SK-N-SH (cell line): ENCODE measurements around the gene UPK1B. TPM values are rescaled to one million over a fixed set of nuclear protein-coding genes. Genes with fewer than 3 reads are reported as not detected.

Source experiments
- CTCF ChIA-PET: fragments of 300-600, 350-600 bp; formaldehyde crosslinking; extraction: SDS; loops from one replicate; lab custom pipeline; 2021; lab: Yijun Ruan, JAX
- POLR2A ChIA-PET: fragments of 350-600 bp; sonication (Branson Sonifier 250); formaldehyde crosslinking; extraction: SDS; loops from one replicate; lab custom pipeline; 2020; ENCODE audit warnings: antibody characterized with exemption, inconsistent platforms; lab: Yijun Ruan, JAX
- DNase-seq: peaks from one replicate; pipeline ENCODE4 v3.0.0; 2012
- H2AFZ ChIP-seq: fragments of 200-600 bp; sonication (generic); 2 replicates; pipeline ENCODE4 v1.8.1; 2016; ENCODE audit warnings: antibody characterized with exemption, mild to moderate bottlenecking, low read depth
- H3F3A ChIP-seq: fragments of 200-600 bp; sonication (generic); replicated peaks from 2 replicates; pipeline ENCODE3; 2016; ENCODE audit warnings: antibody characterized with exemption, mild to moderate bottlenecking; ENCODE audit not compliant: insufficient read depth
- H3K27ac ChIP-seq, 2 experiments: fragments of 200-500 bp in 1 of 2; fragments of 200-600 bp in 1 of 2; sonication (Bioruptor generic) in 1 of 2; sonication (generic), shearing (Covaris generic) in 1 of 2; 2 replicates each; pipeline versions ENCODE4 v1.5.1 to v1.6.1; 2014 to 2016; ENCODE audit warnings: low read depth in 2 of 2, inconsistent platforms in 1 of 2, low read length in 1 of 2, mild to moderate bottlenecking in 1 of 2, mixed read lengths in 1 of 2
- H3K27me3 ChIP-seq: fragments of 200-600 bp; sonication (generic), shearing (Covaris generic); 2 replicates; pipeline ENCODE4 v1.6.1; 2016; ENCODE audit warnings: mixed run types; ENCODE audit not compliant: insufficient read depth
- H3K36me3 ChIP-seq, 2 experiments: fragments of 200-500 bp in 1 of 2; fragments of 200-600 bp in 1 of 2; sonication (Bioruptor generic) in 1 of 2; sonication (generic) in 1 of 2; replicated peaks in 1 of 2; 2 replicates each; pipeline versions ENCODE3 to v1.5.1; 2014 to 2016; ENCODE audit warnings: low read length in 1 of 2, mild to moderate bottlenecking in 1 of 2; ENCODE audit not compliant: insufficient read depth in 2 of 2, control insufficient read depth in 1 of 2
- H3K4me1 ChIP-seq, 2 experiments: fragments of 200-500 bp in 1 of 2; fragments of 200-600 bp in 1 of 2; sonication (Bioruptor generic) in 1 of 2; sonication (generic), shearing (Covaris generic) in 1 of 2; 2 replicates each; pipeline versions ENCODE4 v1.5.1 to v1.6.1; 2014 to 2016; ENCODE audit warnings: low read depth in 1 of 2, low read length in 1 of 2, mixed run types in 1 of 2; ENCODE audit not compliant: insufficient read depth in 2 of 2, control insufficient read depth in 1 of 2
- H3K4me2 ChIP-seq: fragments of 200-600 bp; sonication (generic), shearing (Covaris generic); 2 replicates; pipeline ENCODE4 v1.6.1; 2017; ENCODE audit warnings: mixed run types
- H3K4me3 ChIP-seq, 2 experiments: fragments of 200-500 bp in 1 of 2; fragments of 200-600 bp in 1 of 2; sonication (Bioruptor generic) in 1 of 2; sonication (generic), shearing (Covaris generic) in 1 of 2; 2 replicates each; pipeline versions ENCODE4 v1.5.1 to v1.8.1; 2014 to 2016; ENCODE audit warnings: low read depth in 2 of 2, inconsistent platforms in 1 of 2, low read length in 1 of 2, mild to moderate bottlenecking in 1 of 2, mixed read lengths in 1 of 2, moderate library complexity in 1 of 2
- H3K79me2 ChIP-seq: fragments of 200-600 bp; sonication (generic); 2 replicates; pipeline ENCODE4 v1.8.1; 2017; ENCODE audit warnings: mild to moderate bottlenecking; ENCODE audit not compliant: insufficient read depth
- H3K9ac ChIP-seq: fragments of 200-600 bp; sonication (generic); 2 replicates; pipeline ENCODE4 v1.6.1; 2017; ENCODE audit warnings: mixed run types
- H3K9me2 ChIP-seq: fragments of 200-600 bp; sonication (generic); 2 replicates; pipeline ENCODE4 v1.6.1; 2017; ENCODE audit warnings: mixed run types
- H3K9me3 ChIP-seq: fragments of 200-600 bp; sonication (generic); 2 replicates; pipeline ENCODE4 v1.6.1; 2017; ENCODE audit warnings: mixed run types, mild to moderate bottlenecking, moderate library complexity
- H4K20me1 ChIP-seq: fragments of 200-600 bp; sonication (generic); 2 replicates; pipeline ENCODE4 v1.6.1; 2017; ENCODE audit warnings: mild to moderate bottlenecking, mixed run types; ENCODE audit not compliant: insufficient read depth
- CHD2 ChIP-seq: fragments of 150-350 bp; IDR thresholded peaks from 2 replicates; pipeline ENCODE4 v1.6.1; 2018; ENCODE audit warnings: low read length; ENCODE audit not compliant: partially characterized antibody
- CTCF ChIP-seq: fragments of 200-600 bp; sonication (generic); IDR thresholded peaks from 2 replicates; pipeline ENCODE4 v1.6.1; 2017; ENCODE audit warnings: antibody characterized with exemption, mild to moderate bottlenecking, moderate library complexity
- ELF1 ChIP-seq: IDR thresholded peaks from 2 replicates; pipeline ENCODE4 v1.4.0; 2012
- EP300 ChIP-seq, 2 experiments: IDR thresholded peaks; 2 replicates each; pipeline versions ENCODE4 v1.4.0 to v1.6.1; 2012; ENCODE audit warnings: borderline replicate concordance in 1 of 2, low read depth in 1 of 2, low read length in 1 of 2
- FOSL2 ChIP-seq: IDR thresholded peaks from 2 replicates; pipeline ENCODE4 v1.4.0; 2012; ENCODE audit warnings: low read depth, mild to moderate bottlenecking, moderate library complexity, borderline replicate concordance
- FOXM1 ChIP-seq: IDR thresholded peaks from 2 replicates; pipeline ENCODE4 v1.4.0; 2012; ENCODE audit warnings: low read depth, mild to moderate bottlenecking
- GABPA ChIP-seq: IDR thresholded peaks from 2 replicates; pipeline ENCODE4 v1.4.0; 2012; ENCODE audit warnings: low read depth, mild to moderate bottlenecking
- GATA2 ChIP-seq: sonication (generic); formaldehyde crosslinking; IDR thresholded peaks from 2 replicates; pipeline ENCODE4 v1.5.0; 2020; ENCODE audit warnings: mild to moderate bottlenecking, missing genetic modification reagents
- JUND ChIP-seq: IDR thresholded peaks from 2 replicates; pipeline ENCODE4 v1.4.0; 2012
- NRF1 ChIP-seq: IDR thresholded peaks from 2 replicates; pipeline ENCODE4 v1.6.1; 2012; ENCODE audit warnings: low read depth, mild to moderate bottlenecking, low read length
- PBX3 ChIP-seq: IDR thresholded peaks from 2 replicates; pipeline ENCODE4; 2012
- RCOR1 ChIP-seq: fragments of 150-350 bp; IDR thresholded peaks from 2 replicates; pipeline ENCODE4 v1.6.1; 2017; ENCODE audit warnings: antibody characterized with exemption, low read length
- RFX5 ChIP-seq: IDR thresholded peaks from 2 replicates; pipeline ENCODE4 v1.6.1; 2012; ENCODE audit warnings: mild to moderate bottlenecking, improper control_type of control experiment, low read length
- TAF1 ChIP-seq: IDR thresholded peaks from 2 replicates; pipeline ENCODE4 v1.6.1; 2012; ENCODE audit warnings: low read depth, mild to moderate bottlenecking, low read length, moderate library complexity, borderline replicate concordance
- TCF12 ChIP-seq: IDR thresholded peaks from 2 replicates; pipeline ENCODE4 v1.4.0; 2012
- TEAD4 ChIP-seq: IDR thresholded peaks from 2 replicates; pipeline ENCODE4 v1.4.0; 2012; ENCODE audit warnings: mild to moderate bottlenecking, borderline replicate concordance; ENCODE audit not compliant: insufficient read depth
- YY1 ChIP-seq: IDR thresholded peaks from 2 replicates; pipeline ENCODE4 v1.4.0; 2012; ENCODE audit warnings: low read depth, mild to moderate bottlenecking
- WGBS: methylation state at CpG from one replicate; pipeline ENCODE4 v1.1.6; 2017; ENCODE audit warnings: low lambda C conversion rate; 5-methylcytosine and 5-hydroxymethylcytosine counted together
- polyA plus RNA-seq, 3 experiments: library from polyadenylated mRNA; depleted of rRNA; stranded (reverse); fragments of >200 nt; gene quantifications; 2 replicates each; pipeline ENCODE4 v1.2.3, GENCODE V29; 2012
- TF ChIP-seq, protein P1 (sequence below): IDR thresholded peaks from 2 replicates; pipeline ENCODE4 v1.4.0; 2012; ENCODE audit warnings: low read depth, borderline replicate concordance
- TF ChIP-seq, protein P2 (sequence below): fragments of 150-350 bp; IDR thresholded peaks from 2 replicates; pipeline ENCODE4 v1.6.1; 2016; ENCODE audit warnings: mild to moderate bottlenecking, low read depth, low read length

The UPK1B gene
- polyA plus RNA-seq, 1 of the 3 experiments (the other 2 are of a cell fraction) = not detected

DNA sequence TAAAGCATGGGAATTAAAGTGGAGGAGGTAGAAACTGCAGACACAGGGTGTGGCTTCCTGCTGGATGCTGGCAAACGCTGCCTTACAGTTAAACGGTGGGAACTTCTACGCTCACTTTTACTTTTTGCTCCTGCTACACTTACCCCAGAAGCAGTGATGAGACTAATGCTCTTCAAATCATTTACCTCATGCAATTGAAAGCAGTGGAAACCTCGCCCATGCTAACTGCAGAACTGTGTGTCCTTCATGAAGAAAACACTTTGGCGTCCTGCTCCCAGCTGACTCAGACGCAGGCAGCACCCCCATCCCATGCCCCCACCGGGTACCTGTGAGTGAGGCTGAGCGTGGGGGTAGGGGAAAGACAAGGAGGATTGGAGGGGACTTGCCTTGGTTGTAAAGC lies 31.8 kb downstream of the UPK1B start (continued):
- TF ChIP-seq, protein P1, sequence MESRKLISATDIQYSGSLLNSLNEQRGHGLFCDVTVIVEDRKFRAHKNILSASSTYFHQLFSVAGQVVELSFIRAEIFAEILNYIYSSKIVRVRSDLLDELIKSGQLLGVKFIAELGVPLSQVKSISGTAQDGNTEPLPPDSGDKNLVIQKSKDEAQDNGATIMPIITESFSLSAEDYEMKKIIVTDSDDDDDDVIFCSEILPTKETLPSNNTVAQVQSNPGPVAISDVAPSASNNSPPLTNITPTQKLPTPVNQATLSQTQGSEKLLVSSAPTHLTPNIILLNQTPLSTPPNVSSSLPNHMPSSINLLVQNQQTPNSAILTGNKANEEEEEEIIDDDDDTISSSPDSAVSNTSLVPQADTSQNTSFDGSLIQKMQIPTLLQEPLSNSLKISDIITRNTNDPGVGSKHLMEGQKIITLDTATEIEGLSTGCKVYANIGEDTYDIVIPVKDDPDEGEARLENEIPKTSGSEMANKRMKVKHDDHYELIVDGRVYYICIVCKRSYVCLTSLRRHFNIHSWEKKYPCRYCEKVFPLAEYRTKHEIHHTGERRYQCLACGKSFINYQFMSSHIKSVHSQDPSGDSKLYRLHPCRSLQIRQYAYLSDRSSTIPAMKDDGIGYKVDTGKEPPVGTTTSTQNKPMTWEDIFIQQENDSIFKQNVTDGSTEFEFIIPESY = no peak
- TF ChIP-seq EP300 (IDR thresholded peaks at IDR 0.05; ENCODE audit: borderline replicate concordance in 1 of 2, low read depth in 1 of 2, low read length in 1 of 2) (no peak), TCF12 (no peak)

- Histone ChIP-seq H3F3A (no peaks in the 10 kb centered on the region), H4K20me1 (no peaks in the 10 kb centered on the region), H3K27ac (no peak overlapping the region), H2AFZ (no peak overlapping the region), H3K27me3 (no peaks in the 10 kb centered on the region), H3K4me1 (no peaks in the 10 kb centered on the region), H3K9me2 (no peaks in the 10 kb centered on the region), H3K36me3 (peaks cover 0 to 7% of the 10 kb centered on the region in 2 experiments), H3K9me3 (no peaks in the 10 kb centered on the region), H3K79me2 (no peaks in the 10 kb centered on the region), H3K9ac (no peak overlapping the region), H3K4me2 (no peak overlapping the region), H3K4me3 (no peak overlapping the region)
- 79% methylated on average over 5 of the region's 5 CpGs for WGBS
- TF ChIP-seq GATA2 (CRISPR knock-in tag) (no peak), JUND (no peak)
- DNase-seq = no peak
- POLR2A ChIA-PET = no interaction called here
- CTCF ChIA-PET = interaction anchor here (1.0 kb wide), 1 partner anchor 9 kb away, joined by 3 read pairs; no protein-coding TSS in a partner anchor
Measured at GRCh38 chr3:119205685-119206084, 32.3 kb downstream of the UPK1B start.

DNA sequence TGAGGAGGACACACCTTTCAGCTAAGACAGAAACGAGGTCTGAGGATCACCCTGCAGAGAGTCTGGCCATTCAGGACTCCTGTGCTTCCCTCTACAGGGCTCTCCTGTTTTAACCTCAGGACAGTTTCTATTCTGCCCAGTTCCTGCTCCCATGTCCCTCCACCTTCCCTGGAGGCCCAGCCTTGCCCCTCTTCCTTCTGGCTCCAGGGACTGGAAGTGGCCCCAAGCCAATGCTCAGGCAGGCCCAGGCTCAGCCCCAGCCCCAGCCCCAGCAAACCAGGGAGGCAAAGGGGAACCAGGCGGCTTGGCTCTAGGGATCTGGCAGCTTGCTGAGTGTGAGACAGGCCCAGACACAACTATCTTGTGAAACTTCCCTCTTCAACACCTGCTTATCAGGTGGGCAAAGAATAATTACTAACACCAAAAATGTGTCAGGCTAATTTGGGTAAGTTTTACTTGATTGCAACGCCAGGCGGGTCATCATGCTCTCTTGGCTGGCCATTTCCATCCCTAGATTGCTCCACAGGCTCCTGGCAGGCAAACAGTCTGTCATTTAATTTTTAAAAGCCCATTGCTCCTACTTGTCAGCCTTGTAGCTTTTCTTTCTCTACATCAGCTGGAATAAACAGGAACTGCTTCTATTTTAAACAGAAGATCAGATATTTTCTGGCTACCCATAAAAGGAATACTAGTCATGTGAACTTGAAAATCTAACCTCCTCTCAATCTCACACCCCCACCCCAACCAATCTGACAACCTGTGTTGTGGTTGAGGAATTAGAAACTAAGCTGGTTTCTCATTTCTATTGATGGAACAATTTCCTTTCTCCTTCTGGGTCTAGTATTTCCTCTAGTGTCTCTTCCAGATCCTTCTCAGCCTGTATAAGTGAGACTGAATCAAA lies 33.5 kb downstream of the UPK1B start:
- ChIA-PET POLR2A (interaction anchor here (0.6 kb wide), 1 partner anchor 576 kb away, joined by 5 read pairs; no protein-coding TSS in a partner anchor), CTCF (no interaction called here)
- TF ChIP-seq CHD2 (no peak), PBX3 (no peak), NRF1 (no peak), RCOR1 (no peak), ELF1 (no peak), GABPA (no peak), CTCF (no peak), RFX5 (no peak), TAF1 (no peak), TCF12 (no peak), FOXM1 (no peak), FOSL2 (no peak), JUND (no peak), TEAD4 (no peak), YY1 (no peak)
- TF ChIP-seq, protein P2, sequence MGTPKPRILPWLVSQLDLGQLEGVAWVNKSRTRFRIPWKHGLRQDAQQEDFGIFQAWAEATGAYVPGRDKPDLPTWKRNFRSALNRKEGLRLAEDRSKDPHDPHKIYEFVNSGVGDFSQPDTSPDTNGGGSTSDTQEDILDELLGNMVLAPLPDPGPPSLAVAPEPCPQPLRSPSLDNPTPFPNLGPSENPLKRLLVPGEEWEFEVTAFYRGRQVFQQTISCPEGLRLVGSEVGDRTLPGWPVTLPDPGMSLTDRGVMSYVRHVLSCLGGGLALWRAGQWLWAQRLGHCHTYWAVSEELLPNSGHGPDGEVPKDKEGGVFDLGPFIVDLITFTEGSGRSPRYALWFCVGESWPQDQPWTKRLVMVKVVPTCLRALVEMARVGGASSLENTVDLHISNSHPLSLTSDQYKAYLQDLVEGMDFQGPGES = no peak
- no peak for DNase-seq
- no peaks in the 10 kb centered on the region for H3K27me3 ChIP-seq
- no peaks in the 10 kb centered on the region for H3K79me2 ChIP-seq
- no peaks in the 10 kb centered on the region for H4K20me1 ChIP-seq
- H3K9ac ChIP-seq = no peak overlapping the region
- H2AFZ ChIP-seq = no peak overlapping the region
- H3K27ac ChIP-seq = no peak overlapping the region
- H3K4me3 ChIP-seq = no peak overlapping the region
- no peaks in the 10 kb centered on the region for H3K9me2 ChIP-seq
- no peaks in the 10 kb centered on the region for H3F3A ChIP-seq
- H3K4me2 ChIP-seq = no peak overlapping the region
- peaks cover 7 to 16% of the 10 kb centered on the region in 2 experiments for H3K36me3 ChIP-seq
- 80% methylated on average over 4 of the region's 4 CpGs for WGBS
- no peaks in the 10 kb centered on the region for H3K9me3 ChIP-seq
- no peaks in the 10 kb centered on the region for H3K4me1 ChIP-seq
